Stimulated activated CD4-positive, alpha-beta T cell treated with anti-CD3 and anti-CD28 coated beads, Interleukin-4, amount 100 ng/mL, for 24 hours (primary cell): ENCODE measurements around the gene OGFOD3.

Experiments used
- DNase-seq: peaks from one replicate; pipeline ENCODE4 v3.0.0-alpha.2; 2020

OGFOD3 gene

DNA sequence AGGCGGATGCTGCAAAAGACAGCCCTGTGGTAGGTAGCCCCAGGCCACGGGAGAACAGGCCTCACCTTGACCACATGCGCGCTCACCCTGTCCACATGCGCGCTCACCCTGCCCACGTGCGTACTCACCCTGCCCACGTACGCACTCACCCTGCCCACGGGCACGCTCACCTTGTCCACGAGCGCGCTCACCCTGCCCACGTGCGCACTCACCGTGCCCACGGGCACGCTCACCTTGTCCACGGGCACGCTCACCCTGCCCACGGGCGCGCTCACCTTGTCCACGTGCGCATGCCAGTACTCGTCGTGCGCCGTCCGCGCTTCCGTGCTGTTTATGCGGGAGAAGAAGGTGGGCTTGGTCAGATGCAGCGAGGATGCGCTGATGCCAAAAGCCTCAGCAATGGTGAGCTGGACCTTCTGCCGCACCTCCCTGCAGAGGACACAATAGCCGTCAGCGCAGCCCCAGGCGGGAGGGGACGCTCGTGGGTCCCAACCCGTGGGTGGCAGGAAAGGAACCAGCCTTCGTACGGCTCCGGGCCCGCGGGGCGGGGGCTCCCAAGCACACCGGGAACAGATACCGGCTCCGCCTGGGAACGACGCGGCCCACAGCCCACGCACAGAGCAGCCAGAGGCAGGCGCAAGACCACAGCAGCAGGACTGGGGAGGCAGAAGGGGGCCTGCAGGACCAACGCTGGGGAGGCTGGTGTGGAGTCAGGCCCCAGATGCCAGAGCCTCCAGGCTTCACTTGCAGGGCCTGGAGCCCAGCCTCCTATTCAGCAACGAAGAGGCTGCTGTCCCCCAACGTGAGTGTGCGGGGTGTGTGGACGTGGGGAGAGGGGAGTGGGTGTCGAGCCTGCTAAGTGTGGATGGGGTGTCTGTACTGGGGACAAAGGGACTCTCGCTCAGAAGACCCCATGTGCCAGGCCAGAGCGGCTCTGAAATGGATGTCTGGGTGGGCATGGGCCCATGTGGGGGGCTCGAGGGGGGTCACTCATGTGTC lies 14.4 kb downstream of the OGFOD3 start:
- no peak for DNase-seq

DNA sequence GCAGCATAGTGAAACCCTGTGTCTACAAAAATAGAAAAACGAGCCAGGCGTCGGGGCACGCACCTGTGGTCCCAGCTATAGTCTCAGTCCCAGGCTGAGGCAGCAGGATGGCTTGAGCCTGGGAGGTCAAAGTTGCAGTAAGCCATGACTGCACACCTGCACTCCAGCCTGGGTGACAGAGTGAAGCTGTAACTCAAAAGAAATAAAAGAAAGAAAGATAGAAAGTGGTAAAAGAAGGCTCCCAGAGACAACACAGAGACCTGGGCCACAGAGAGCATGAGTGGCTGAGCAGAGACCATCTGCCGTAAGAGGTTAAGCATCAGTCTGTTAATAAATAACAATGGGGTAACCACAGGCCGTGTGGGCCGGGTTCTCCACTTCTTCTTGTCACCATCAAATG lies 15.5 kb downstream of the OGFOD3 start:
- DNase-seq: no peak

DNA sequence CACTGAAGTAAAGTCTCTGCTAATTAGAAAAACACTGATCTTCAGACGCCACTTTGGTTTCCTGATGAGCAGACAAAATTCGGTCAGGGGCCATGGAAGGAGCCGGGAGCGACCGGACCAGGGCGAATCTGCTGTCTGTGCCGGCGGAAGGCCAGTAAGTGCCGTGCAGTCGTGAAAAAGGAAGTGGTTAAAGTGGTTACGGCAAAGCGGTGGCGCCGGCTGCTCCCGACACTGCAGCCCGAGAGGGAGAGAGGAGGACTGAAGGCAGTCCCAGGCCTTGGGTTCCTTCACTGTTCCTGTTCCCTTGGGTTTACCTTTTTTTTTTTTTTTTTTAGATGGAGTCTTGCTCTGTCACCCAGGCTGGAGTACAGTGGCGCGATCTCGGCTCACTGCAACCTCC lies 17.6 kb downstream of the OGFOD3 start:
- DNase-seq: peak; percentile 51

DNA sequence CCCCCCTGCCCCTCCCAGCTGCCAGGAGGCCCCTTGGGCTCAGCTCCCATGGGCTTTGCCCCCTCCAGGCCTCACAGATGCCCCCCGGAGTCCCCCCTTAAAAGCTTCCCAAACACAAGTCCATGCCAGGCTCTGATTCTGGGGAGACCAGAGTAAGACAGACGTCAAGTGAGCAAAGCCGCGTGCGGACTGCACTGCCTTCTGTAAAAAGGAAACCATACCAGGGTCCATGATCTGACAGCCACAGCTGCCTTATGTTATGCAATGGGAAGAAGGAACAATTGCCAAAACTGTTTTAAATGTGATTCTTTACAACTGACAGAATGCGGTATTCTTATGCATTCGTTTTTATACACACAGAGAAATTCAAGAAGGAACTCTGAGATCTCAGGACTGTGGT lies 18.2 kb downstream of the OGFOD3 start:
- DNase-seq: no peak

DNA sequence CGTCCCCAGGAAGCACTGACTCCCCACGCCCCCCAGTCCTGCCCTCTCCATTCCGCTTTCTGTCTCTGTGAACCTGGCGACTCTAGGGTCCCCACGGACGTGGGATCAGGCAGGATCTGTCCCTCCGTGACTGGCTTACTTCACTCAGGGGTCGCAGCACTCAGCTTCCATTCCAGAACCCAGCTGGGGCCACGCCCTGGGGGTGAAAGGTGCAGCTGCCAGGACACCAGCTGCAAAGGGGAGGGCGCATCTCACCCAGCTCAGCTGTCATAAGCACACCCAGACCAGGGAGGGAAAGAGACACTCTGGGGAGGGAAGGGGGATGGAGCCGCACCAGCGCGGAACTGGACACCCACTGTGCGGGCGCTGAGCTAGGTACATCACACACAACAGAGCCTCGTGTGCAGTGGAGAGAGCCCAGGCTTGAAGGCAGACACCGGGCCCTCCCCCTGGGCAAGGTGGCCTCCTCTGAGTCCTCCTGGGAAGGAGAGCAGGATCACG lies 18.7 kb downstream of the OGFOD3 start:
- DNase-seq: no peak

DNA sequence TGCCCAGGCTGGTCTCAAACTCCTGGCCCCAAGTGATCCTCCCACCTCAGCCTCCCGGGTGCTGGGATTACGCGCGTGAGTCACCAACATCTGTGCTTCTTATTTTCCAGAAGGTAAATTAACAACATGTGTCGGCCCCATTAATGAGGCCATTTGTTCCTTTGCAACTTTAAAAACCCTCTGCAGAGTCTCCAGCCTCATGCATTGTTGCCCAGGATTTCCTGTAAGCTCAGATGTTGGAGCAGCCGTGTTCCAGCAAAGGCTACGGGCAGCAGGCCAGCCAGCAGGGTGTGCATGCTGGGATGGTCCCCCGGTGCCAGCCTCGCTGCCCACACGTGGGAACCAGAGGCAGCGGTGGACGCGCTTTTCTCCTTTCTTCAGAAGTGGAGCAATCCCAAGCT lies 19.3 kb downstream of the OGFOD3 start:
- DNase-seq: no peak

DNA sequence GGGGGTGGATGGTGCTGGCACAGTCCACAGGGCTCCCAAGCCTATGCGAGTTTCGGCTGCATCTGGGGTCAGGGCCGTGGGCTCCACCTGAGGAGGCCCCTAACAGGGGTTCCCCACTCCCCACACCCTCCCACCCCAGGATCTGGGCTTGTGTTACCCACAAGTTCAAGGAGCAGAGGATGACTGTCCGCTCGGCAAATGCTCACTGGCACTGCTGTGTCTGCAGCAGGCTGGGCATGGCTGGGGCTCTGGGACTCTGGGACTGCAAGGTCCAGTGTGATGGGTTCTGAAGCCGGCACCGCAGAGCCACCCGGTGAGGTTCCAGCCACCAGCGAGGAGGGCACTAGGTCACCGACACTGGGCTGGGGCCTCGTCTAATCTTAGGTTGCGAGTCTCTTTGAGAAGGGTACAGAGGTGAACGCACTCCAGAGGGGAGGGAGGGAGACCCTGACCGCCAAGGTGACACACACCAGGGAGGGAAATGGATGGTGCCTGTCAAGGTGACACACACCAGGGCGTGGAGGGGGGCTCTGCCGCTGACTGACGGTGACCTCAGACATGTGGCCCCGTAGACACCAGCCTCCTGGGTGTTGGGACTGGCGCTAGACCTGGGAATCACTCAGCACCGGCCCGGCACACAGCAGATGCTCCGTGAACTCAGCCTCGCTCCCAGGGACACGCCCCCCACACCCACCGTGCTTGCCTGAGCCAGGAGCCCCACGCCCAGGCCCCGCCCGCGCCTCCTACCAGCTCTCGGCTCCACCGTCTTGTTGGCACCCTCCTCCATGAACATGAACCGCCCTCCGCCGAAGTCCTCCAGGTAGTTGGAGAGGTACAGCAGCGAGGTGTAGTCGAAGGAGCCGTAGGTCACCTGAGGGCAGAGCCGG lies 20.7 kb downstream of the OGFOD3 start:
- DNase-seq: no peak

DNA sequence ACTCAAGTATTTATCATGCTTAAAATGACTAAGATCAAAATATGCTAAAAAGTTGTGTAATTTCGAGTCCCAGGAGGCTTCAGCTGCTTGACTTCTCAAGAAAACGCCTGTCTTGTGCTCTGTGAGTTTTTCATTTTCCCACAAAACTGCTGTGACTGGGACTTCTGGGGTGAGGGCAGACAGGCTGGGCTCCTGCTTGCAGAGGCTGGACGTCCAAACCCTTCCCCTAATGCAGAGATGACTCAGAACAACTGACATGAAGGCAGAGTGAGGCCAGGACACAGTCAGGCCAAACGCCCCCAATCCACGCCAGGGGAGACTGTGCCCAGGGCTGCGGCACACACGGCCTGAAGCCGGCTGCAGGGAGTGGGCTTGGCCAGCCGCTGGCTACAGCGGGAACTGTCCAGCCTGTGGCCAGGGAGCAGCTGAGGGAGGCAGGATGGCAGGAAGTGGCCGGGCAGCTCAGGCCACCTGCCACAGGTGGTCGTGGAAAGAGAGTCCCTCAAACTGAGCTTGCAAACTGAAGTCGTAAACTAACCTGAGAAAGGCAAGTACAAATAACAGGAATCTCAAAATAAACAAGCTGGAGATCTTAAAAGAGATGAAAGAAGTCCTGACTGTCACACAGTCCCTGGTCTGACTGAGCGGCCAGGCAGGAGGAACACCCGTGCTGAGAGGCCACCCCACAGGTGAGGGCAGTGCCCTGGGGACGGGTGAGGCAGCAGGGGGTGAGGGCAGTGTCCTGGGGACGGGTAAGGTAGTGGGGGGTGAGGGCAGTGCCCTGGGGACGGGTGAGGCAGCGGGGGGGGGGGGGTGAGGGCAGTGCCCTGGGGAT lies 21.6 kb downstream of the OGFOD3 start:
- no peak for DNase-seq

DNA sequence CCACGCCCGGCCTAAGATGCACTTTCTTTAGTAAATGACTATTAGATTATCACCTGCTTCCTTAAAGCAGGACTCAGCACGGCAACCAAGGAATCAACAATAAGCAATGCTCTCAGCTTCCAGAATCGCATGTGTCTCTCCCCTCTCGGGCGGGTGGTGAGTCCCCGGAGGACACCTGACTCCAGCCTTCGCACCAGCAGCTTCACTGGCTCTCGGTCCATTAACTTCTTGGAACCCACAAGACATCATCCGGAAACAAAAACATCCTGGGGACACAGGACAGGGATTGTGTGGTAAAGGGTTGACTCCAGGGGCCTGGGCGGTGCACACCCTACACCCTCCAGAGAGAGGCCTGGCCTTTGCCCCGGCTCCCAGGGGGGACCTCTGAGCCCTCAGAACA lies 24.1 kb downstream of the OGFOD3 start:
- no peak for DNase-seq

DNA sequence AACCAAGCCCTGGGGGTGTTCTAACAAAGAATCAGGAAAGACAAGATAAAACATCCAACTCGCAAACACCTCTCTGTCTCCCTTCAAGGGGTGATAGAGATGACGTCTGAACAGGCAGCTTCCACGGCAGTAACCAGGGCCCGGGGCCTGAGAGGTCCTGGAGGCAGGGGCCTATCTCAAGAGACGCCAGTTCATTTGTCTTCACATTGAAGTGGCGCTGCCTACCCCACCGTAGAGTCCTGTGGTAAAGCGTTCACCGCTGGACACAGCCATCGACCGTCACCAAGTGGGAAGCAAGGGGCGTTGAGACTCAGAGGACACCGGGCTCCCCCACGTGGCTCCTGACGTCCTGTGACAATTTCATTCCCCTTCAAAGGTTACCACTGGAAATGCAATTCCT lies 25.4 kb downstream of the OGFOD3 start:
- DNase-seq: no peak

DNA sequence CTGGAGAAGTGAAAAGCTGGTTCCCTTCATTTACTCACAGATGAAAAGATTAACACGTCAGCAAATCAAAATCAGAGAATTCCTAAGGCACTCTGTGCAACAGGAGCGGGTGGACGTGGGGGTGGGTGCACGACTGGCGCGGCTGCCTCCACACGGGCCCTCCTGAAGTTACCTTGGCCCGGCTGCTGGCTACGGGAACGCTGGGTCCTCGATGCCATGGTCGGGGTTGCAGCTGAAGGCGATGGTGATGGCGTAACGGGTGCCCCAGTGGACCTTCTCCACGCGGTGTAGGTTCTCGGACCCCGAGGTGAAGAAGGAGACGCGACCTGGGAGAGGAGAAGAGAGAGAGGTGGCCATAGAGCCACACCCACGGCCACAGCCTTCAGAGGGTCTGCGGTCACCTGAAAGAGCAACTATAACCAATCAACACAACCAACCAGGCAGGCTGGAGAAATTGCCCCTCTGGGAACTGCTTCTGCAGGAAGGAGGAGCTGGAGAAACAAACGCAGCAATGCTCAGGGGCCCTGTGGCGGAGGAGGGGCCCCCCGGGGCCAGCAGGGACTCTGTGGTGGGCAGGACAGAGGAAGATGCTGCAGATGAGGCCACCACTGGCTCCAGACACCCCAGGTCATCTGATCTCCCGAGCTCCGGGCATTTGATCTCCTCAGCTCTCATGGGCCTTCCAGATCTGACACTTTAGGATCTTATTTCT lies 26.0 kb downstream of the OGFOD3 start:
- no peak for DNase-seq

DNA sequence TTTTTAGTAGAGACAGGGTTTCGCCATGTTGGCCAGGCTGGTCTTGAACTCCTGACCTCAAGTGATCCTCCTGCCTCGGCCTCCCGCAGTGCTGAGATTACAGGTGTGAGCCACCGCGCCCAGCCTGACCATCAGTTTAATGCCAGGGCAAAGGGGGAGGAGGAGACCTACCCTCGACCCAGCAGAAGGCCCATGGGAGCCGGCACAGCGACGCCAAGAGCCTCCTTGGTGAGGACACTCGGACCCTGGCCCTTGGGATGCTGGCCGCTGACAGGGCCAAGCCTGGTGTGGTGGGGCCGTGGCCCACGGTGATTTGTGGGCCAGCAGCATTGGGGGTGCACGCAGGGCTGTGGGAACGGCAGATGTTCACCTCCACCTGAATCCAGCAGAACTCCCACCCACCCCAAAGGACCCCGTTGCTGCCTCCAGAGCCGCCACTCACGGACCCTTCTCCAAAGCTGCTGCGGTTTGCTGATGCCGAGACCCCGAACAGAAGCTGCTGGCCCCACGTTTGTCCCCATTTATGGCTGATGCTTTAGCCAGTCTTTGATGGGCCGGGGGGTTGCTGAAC lies 26.8 kb downstream of the OGFOD3 start:
- no peak for DNase-seq

DNA sequence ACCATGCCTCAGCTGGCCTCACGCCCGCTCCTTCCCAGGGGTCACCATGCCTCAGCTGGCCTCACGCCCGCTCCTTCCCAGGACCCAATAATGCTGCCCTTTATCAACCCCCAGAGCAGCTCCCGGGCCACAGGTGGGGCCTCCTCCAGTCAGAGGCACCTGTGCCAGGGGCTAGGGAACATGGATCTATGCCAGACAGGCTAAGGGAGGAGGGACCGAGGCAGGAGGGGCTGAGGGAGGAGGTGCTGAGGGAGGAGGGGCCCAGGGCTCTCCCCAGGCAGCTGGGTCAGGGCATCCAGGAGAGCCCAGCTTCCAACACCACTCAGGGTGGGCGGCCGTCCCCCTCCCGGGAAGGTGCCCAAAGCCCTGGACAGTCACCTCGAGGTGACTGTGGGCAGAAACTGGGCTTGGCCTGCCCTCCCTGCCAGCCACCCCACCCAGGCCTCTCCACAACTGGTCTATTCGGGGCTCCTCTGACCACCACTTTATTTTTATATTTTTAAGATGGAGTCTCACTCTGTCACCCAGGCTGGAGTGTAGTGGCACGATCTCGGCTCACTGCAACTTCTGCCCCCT lies 27.4 kb downstream of the OGFOD3 start:
- no peak for DNase-seq

DNA sequence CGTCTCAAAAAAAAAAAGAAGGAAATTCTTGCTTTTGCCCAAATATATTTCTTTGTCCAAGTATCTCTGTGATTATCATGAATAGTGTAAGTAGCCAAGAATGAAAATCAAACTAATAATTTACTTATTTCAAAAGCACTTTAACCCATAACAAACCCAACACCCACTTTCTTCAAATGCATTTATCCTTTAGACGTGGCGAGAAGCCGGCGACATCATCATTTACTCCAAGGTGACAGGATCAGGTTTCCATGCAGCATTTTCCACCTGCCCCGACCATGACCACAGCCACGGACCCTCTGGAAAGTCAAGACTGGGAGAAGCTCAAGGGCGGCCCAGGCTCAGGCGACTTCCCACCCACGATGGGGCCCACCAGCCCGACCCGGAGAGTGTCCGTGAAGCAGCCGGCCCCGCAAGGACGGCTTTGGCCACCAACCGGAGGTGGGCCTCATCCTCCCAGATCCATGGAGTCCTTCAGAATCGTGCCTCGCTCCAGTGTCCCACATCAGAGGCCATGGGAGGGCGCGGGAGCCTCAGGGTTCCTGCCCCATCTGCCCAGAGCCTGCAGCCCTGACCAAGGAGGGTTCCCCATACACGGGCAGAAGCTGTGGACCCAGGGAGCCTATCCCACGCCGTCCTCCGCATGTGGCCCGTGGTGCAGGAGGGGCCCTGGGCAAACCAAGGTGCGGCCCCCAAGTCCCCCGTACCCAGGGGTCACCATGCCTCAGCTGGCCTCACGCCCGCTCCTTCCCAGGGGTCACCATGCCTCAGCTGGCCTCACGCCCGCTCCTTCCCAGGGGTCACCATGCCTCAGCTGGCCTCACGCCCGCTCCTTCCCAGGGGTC lies 28.1 kb downstream of the OGFOD3 start:
- no peak for DNase-seq

DNA sequence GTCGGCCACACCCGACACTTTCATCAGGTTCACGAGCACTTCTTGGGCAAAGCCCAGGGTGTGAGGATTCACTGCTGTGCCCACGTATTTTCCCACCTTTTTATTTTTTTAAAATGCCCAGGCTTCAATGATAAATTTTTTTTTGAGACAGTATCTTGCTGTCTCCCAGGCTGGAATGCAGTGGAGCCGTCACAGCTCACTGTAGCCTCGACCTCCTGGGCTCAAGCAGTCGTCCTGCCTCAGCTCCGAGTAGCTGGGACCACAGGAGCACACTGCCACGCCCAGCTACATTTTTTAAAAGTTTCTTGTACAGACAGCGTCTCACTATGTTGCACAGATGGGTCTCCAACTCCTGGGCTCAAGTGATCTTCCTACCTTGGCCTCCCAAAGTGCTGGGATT lies 29.0 kb downstream of the OGFOD3 start:
- DNase-seq: no peak

DNA sequence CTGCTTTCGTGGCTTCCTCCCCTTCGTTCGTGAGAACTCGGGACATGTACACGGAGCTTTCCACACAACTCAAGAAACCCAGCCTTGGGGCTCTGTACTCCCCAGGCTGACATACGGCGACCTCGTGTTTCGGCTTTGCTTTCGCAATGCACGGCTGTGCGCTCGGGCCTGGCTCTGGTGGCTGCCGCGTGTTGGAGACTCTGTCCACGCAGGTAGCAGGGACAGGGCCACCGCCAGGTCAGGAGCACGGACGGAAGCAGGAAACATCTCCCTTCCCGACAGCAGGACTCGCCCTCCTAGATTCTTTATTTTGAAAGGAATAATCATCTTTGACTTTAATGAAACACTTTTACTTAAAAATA lies 29.5 kb downstream of the OGFOD3 start:
- no peak for DNase-seq

DNA sequence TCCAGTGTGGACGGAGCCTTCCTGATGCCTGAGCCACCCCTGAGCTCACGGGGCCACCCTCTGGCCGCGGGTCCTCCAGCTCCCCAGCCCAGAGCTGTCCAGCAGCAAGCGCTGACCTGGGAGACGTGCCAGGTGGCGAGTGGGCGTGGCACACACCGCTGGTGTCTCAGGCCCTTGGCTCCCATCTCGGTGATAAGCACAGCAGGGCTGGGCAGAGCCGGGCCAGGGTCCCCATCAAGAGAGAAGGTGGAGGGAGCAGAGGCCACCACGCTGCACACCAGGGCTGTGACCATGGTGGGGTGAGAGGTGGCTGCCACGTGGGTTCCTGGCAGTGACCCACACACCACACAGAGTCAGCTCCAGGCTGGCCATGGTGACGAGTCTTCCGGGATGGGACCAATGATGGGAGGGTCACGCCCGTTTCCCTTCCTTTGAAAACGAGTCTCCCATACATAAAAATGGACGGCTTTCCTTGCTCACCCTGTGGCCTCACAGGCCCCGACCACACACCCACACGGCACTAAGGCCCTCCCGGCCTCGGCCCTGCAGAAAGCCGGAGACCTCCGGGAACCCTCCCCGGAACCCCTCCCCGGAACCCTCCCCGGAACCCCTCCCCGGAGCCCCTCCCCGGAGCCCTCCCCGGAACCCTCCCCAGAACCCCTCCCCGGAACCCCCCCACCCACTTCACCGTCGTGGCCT lies 30.0 kb downstream of the OGFOD3 start:
- no peak for DNase-seq

DNA sequence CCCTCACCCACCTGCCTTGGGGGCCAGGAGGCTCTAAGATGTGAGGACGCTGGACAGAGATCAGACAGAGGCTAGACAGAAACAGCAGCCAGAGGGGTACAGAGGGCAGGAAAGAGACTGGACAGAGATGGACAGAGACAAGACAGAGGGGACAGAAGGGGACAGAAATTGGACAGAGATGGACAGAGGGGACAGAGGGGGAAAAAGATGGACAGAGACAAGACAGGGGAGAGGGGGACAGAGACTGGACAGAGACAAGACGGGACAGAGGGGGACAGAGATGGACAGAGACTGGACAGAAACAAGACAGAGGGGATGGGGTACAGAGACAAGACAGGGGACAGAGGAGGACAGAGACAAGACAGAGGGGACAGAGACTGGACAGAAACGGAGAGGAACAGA lies 30.7 kb downstream of the OGFOD3 start:
- DNase-seq: no peak

DNA sequence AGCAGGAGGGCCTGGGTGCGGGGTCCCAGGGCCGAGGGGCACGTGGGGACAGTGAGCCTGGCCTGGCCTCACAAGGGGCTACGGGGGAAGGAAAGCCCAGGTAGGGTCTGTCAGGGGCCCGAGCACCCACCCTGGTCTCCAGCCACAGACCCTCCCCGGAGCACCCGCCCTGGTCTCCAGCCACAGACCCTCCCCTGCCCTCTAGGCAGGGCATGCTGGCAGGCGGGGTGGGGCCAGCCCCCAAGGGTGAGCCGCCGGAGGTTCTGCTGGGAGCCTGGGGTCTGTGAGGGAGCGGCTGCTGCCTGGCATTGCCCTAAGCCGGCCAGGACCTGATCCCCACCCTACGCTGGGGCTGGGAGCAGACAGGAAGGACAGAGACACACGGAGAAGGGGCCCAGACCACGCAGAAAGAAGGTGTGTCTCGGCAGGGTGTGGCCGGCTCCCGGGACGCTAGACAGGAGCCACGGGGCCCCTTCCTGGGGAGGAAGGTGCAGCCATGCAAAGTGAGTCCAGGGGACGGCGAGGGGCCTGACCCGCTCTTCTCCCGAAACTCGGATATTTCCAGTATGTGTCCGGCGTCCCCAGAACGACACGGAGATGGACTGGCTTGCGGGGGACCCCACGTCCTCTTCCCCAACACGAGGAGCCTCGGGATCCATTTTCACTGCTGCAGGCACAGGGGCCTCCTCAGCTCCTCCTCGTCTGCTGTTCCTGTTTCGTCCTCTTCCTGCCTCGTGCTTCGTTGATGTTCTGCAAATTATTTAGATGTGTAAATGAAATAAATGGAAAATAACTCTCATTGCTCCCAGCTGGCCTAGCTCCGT lies 31.3 kb downstream of the OGFOD3 start:
- DNase-seq: no peak
